NCI-H2196 treated with DMSO at 0.1 percent for 48 hours (cell line): ENCODE data around the gene FAM227A.
"Not testable (repeated sequence)": the region's sequence is repeated elsewhere in the genome, so short reads cannot be mapped to it uniquely, and the experiment has no call there.

Experiments
- DNase-seq: peaks from one replicate; lab custom pipeline; 2025; ENCODE audit not compliant: unreplicated experiment; lab: John Stamatoyannopoulos, UW

FAM227A gene

DNA sequence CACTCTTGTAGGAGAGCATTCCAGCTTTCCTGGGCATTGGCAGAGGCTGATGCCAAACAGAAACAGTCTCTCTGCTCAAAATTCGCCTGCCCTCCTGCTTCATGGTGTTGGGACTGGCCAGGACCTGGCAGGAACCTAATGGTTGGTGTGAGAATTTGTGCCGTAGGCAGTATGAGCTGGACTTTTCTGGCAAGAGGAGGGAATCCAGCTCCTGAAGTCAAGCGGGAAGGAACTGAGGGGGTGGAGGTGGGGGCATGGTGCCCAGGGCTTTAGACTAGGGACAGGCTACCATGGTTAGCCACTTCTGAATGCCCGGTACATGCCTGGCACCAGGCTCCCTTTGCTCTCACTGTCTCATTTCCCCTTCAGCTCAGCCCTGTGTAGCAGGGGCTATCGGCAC is 18.7 kb upstream of the FAM227A start:
- DNase-seq = no peak

DNA sequence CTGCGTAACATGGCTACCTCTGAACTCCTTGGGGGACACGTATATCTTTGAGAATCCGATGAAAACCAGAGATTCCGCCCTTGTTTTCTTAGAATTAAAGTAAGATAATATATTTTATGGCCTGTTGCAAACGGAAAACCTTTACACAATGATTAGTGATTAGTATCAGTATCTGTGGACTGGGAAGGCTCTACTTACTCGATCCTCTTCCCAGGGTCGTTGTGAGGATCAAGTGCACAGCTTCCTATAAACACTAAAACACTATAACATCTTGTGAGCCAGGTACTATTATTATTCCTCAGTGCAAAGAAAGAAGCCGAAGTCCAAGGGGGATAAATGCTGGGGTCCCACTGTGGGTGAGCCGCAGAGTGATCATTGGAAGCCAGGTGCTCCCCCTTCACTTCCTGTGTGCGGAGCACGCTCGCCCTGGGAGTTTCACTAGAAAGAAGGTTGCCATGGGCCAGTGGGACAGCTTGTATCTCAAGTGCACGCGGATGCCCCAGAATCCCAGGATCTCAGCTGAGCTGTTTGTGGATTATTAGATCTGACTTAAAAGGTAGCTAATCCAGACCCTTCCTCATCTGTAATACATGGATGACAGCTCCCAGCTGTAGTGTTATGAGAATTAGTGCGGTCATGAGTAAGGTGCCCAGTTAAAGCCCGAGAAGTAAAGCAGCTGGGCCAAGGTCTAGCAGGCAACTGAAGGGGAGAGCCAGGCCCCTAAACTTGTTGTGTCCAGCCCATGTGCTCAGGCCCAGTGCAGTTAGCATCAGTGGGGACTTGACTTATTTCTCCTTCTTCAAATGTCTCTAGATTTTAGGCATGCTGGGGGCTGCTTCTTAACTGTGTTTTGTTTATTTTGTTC is 1.1 kb upstream of the FAM227A start:
- DNase-seq = no peak

DNA sequence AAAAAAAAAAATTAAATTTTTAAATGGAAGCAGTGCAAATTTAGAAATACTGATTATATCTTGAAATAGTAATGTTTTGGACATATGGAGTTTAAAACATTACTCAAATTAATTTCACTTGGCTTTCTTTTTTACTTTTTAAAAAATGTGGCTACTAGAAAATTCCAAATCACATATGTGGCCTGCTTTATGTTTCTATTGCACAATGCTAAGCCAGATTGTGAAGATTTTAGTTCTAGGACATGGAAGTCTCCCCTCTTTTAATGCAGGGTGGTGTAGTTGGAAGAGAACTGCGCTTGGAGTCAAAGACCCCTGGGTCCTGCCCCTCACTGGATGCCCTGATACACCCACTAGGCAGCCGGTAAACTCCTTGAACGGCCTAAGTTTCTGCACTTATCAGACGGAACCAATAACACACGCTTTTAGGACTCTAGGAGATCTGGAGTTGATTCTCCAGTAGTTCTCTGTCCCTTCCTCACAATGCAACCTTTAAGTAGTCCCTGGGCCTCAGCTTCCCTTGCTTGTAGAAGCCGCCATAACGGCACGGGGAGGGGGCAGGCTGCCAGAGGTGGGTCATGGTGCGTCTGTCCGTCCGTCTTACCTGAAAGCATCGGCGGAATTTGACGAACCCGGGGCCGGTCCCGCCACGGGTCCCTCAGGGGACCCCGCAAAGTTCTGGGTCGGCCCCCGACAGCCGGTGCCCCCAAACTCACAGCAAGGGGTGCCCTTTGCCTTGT is 505 bp downstream of the FAM227A start:
- no peak for DNase-seq

DNA sequence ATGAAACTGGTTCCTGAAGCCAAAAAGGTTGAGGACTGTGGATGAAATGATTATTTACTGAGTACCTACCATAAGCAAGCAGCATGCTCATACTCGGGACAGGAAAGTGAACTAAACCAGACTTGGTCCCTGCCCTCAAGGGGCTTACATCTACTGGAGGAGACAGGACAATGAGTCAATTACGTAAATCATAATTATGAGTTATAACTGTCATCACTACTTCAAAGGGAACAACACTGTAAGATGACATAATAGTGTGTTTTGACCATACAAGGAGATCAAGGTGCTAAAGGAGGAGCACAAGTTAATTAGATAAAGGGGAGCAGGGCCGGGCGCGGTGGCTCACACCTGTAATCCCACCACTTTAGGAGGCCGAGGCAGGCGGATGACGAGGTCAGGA is 2.5 kb downstream of the FAM227A start:
- no peak for DNase-seq

DNA sequence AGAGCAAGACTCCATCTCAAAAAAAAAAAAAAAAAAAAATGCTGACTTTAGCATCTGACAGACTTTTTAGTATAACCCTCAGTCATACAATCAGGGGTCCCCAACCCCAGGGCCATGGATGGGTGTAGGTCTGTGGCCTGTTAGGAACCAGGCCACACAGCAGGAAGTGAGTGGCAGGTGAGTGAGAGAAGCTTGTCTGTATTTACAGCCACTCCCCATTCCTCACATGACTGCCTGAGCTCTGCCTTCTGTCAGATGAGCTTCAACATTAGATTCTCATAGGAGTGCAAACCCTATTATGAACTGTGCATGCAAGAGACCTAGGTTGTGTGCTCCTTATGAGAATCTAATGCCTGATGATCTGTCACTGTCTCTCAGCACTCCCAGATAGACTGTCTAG is 3.3 kb downstream of the FAM227A start:
- DNase-seq = no peak

DNA sequence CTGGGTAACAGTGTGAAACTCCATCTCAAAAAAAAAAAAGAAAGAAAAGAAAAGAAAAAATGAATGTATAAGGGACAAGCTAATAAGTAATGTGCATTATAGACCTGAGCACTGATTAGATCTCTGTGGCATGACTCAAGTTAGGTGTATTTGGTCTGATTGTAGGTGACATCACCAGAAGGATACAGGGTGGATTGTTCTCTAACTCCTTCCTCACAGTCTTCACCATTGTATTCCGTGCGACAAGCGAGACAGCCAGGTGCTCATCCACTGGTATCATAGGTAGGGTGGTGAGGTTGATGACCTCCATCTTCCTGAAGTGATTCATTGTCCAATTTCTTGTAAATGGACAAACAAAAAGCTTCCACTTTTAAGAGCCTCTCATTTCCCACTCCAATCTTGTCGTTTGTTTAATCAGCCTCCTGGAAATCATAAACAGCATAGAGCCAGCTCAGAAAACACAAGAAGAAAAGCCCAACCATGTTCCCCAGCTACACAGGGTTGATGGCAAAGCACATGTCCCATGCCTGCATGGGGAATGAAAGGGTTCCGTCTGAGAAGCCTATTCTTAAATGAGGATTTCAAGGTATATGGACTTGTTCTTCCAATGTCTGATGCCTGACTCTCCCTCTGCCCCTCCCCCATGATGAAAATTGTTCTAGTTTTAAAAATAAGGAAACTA is 6.2 kb downstream of the FAM227A start:
- DNase-seq = peak; percentile 8

DNA sequence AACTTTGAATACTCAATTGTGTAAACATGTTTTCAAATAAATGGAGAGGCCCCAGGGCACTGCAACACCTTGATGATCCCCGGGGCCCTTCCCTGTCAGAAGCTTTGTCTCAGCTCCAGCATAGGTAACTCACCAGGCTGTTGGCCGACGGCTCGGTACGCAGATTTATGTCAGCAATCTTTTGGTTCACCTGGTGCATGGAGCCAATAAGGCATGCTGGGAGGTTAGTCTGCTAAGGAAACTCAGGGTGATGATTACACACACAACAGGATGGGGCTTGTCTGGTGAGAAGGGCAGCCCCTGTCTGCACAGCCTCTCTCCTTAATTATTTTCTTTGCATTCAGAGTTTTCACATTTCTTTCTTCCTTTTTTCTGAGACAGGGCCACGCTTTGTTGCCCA is 10.8 kb downstream of the FAM227A start:
- DNase-seq = no peak

DNA sequence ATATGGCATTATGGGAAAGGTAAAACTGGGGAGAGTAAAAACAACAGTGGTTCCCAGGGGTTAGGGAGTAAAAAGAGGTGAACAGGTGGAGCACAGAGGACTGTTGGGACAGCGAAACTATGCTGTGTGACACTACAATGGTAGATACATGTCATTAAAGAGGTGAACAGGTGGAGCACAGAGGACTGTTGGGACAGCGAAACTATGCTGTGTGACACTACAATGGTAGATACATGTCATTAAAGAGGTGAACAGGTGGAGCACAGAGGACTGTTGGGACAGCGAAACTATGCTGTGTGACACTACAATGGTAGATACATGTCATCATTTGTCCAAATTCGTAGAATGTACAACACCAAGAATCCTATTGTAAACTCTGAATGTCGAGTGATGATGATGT is 11.9 kb downstream of the FAM227A start:
- DNase-seq = not testable (repeated sequence)

DNA sequence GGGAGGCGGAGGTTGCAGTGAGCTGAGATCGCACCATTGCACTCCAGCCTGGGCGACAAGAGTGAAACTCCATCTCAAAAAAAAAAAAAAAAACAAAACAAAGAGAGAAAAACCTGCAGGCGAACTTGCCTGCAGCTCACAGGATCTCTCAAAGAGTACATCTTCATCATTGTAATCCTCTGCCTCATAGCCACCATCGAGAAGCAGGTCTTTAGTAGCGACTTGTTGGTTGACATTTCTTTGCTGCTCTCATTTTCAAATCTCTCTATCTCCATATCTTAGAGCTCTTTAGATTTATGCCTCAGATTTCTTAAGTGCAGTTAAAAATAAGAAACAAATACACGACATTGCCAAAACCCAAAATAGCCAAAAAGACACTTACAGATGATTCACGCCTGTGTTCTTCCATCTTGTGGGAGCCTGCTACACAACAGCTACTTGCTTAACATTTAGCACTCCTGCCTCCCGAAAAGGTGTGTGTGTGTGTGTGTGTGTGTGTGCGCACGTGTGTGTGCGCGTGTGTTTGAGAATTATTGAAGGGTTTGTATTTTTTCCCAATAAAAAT is 14.6 kb downstream of the FAM227A start:
- no peak for DNase-seq

DNA sequence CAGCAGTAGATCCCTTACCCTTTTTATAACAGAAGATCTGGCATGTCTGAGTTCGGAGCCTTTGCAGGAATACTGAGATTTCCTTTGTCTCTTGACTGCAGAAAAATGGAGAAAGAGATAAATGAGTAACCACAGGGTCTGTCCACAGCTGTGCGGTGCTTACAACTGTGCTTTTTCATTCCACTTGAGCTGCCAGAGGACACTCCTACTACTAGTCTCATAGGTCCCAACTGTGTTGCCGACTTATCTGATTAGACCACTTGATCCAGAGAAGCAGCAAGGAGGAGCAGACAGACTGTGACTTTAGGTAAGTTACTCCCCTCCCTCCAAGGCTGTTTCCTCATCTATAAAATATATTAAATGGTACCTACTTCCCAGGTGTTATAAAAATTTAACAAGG is 17.5 kb downstream of the FAM227A start:
- no peak for DNase-seq

DNA sequence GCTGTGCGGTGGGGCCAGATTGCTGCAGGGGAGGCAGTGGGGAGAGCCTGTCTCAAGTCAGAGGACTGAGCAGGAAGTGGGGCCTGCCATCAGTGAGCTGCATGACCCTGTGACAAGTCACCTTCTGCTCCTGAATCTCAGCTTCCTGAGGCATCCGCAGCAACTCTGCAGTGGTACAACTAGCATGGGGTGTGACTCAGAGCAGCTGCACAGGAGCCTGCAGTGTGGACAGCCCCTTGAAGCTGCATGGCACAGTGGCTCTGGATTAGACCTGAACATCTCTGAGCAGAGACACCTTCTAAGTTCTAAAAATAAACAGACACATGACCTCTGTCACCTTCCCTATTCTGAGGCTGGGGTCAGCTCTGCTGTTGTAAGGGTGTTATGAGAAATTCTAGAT is 18.0 kb downstream of the FAM227A start:
- DNase-seq = no peak

DNA sequence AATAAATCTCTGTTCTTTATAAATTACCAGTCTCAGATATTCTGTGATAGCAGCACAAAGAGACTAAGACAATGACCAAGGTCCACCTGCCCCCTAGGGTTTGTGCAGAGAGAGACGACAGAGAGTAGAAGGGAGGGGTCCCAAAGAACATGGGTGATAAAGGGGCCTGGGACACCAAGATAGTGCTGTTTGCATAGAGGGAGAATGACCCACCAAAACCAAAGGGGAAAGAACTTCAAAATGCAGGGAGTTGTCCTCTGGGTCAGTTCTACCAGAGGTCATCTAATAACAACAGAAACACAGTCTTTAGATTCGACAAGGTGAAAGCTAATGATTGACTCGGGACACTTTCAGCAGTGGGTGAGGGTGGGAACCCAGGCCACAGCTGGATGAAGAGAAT is 23.7 kb downstream of the FAM227A start:
- no peak for DNase-seq

DNA sequence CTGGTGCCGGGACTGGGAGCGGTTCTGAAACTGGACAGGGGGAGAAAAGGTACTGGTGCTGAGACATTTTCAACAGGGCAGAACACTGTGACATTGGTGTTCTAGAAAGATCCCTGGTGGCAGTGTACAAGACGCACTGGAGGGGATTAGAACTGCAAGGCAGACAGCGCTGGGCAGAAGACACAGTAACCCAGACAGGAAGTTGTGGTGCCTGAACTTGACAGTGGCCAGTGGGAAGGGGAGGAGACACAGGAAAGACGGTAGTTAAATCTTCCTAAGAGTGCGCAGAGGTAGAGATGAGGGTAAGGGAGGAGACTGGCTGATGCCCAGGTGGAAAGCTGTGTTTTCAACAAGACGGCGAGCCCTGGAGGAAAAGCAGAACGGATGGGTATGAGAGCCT is 24.5 kb downstream of the FAM227A start:
- DNase-seq = no peak

DNA sequence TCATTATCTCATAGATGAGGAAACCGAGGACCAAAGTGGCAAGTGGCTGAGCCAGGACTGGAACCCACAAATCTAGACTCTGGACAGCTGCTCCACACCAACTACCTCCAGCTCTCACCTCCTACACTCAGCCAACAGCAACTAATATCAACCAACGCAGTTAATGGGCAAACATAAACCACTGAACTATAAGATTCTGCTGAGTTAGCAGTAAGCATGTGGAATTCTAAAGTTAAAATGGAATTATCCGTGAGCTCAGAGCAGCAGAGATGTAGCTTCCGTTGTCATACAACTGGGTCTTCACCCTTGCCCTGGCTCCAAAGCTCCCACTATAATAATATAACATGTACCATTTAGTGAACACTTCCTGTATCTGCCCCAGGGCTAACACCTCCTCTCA is 27.1 kb downstream of the FAM227A start:
- DNase-seq = no peak

DNA sequence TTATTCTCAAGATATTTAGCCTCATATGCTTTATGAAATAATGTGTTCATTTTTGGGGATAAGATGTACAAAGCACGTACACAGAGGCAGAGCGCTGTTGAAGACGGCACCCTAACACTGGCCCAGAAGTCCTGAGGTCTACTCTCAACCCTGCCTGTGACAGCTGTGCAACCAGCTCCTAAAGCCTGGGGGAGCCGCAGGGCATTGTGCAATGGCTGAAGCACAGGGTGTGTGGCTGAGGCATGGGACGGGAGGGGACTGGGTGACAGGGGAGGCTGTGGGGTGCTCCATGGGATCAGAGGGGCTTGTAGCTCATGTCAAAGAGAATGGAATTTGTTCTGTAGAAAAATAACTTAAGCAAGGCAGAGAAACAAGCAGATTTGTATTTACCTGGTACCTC is 27.7 kb downstream of the FAM227A start:
- DNase-seq = no peak

DNA sequence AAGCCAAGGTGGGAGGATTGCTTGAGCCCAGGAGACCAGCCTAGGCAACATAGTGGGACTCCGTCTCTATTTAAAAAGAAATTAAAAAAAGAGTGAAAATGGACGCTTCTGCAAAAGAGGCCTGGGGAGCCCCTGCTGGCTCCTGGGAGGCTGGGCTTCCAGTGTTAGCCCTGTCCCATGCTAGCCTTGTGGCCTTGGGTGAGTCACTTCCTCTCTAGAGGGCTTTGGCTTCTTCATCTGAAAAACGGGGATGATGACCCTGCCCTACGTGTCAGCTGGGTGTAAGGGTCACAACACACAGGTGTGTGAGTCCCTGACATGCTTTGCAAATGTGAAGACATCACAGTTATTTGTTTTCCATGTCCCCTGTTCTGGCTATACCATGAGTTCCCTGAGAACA is 32.8 kb downstream of the FAM227A start:
- DNase-seq = no peak

DNA sequence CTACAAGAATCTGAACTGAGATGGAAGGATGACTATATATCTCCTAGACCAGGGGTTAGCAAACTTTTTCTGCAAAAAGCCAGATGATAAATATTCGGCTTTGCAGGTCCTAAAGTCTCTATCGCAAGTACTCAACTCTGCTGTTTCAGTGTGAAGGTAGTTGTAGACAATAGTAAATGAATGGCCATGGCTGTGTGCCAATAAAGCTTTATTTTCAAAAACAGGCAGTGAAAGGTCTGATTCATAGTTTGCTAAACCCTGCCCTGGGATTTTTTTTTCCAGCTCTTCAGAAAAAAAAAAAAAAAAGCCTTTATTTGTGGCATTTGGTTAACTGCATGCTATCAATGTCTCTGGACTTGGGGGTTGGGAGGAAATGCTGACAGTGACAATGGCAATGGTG is 37.5 kb downstream of the FAM227A start:
- no peak for DNase-seq

DNA sequence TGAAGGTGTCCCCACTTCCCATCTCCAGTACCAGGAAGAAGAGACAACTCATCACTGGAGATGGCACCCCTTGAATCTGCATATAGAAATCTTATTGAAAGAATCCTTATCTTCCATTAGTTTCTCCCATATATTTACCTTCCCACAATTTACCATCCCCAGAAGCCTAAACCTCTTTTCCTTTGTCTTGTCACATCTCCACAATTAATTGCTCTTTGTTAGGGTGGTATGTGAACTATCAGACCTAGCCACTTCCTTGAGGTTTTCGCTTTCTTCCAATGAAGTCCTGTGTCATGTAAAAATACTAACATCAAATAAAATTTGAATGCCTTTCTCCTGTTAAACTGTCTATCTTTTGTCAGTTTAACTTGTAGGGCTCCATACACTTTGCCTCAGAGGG is 37.9 kb downstream of the FAM227A start:
- DNase-seq = no peak

DNA sequence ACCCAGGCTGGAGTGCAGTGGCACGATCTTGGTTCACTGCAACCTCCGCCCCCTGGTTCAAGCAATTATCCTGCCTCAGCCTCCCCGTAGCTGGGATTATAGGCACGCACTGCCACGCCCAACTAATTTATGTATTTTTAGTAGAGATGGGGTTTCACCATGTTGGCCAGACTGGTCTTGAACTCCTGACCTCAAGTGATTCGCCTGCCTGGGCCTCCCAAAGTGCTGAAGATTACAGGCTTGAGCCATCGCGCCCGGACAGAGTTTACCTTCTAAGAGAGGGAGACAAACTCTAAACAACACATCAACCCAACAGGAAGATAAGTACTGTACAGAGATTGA is 41.2 kb downstream of the FAM227A start:
- not testable (repeated sequence) for DNase-seq

DNA sequence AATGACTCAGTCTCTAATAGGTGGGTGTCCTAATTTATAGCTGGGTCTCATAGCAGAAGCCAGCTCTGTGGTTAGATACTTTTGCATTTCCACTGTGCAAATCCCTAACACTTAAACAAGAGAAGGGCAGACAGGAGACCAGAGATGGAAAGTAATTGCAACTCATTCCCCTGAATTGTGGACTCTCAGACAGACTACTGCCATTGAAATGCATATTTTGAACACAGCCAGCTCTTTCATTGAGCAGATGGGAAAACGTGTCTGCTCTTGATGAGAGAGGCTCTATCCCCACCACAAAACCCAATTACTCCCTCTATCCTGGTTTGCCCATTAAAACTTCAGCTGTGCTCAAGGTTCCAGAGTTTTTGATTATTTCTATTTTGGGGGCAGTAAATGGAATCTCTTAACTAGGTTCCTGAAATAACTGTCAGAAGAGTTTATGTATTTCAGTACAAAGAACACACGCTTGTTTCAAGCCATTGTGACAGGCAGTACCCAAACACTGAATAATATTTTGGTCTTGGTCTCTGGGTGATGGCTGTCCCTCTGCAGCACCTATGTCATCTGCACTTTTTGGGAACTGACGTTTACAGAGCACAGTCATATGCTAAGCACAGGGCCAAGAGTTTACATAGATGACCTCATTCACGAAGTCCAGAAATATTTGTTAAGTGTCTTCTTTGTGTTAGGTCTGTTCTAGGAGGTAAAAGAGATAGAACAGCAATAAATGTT is 41.7 kb downstream of the FAM227A start:
- no peak for DNase-seq

DNA sequence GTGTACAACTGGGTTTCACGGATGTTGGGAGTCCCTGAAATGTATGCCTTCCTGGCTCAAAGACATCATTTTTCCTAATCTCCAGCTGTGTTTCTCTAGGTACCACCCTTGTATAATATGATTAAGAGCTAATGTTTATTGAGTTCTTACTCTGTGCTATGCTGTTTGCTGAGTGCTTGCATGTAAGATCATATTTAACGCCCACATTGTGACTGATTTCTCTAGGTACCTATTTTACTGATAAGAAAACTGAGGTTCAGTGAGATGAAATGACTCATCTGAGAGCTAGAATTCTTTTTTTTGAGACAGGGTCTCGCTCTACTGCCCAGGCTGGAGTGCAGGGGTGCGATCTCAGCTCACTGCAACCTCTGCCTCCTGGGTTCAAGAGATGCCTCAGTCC is 42.6 kb downstream of the FAM227A start:
- DNase-seq = no peak
